GM19238 (cell line): ENCODE data around the gene RPL9.
"Not testable (repeated sequence)": the region's sequence is repeated elsewhere in the genome, so short reads cannot be mapped to it uniquely, and the experiment has no call there.

ENCODE experiments used
- DNase-seq: peaks from one replicate; pipeline ENCODE4 v3.0.0; 2011; ENCODE audit warnings: low spot score; ENCODE audit not compliant: insufficient read length

RPL9 gene

GRCh38 chr4:39458505-39459300 is at the start of gene RPL9, which contains the start of gene LIAS:
RPL9 (minus strand) TSS chr4:39458922; CDS start chr4:39458439, 483 bp downstream.
LIAS (plus strand) TSS chr4:39459056; CDS start chr4:39459118, 62 bp downstream.
- DNase-seq = peak; percentile 76

GRCh38 chr4:39505581-39505980 is 46.9 kb upstream of the RPL9 start:
- no peak for DNase-seq

- DNase-seq = no peak
Measured at GRCh38 chr4:39504538-39504937, 45.8 kb upstream of the RPL9 start.

GRCh38 chr4:39502664-39503035 is 43.9 kb upstream of the RPL9 start:
- DNase-seq = not testable (repeated sequence)

GRCh38 chr4:39502019-39502663 is 43.4 kb upstream of the RPL9 start:
- DNase-seq = no peak

- DNase-seq = no peak
Measured at GRCh38 chr4:39498727-39499020, 40.0 kb upstream of the RPL9 start.

GRCh38 chr4:39497909-39498726 is 39.4 kb upstream of the RPL9 start:
- no peak for DNase-seq

GRCh38 chr4:39495446-39496213 is 36.9 kb upstream of the RPL9 start:
- DNase-seq = no peak

- DNase-seq = no peak
Measured at GRCh38 chr4:39494354-39494753, 35.6 kb upstream of the RPL9 start.

- no peak for DNase-seq
Measured at GRCh38 chr4:39490322-39490721, 31.6 kb upstream of the RPL9 start.

GRCh38 chr4:39486221-39486804 is 27.6 kb upstream of the RPL9 start:
- DNase-seq = no peak

- no peak for DNase-seq
Measured at GRCh38 chr4:39484582-39485272, 26.0 kb upstream of the RPL9 start.

GRCh38 chr4:39480902-39481695 is 22.4 kb upstream of the RPL9 start:
- no peak for DNase-seq

GRCh38 chr4:39480251-39480650 is 21.5 kb upstream of the RPL9 start:
- DNase-seq = no peak

GRCh38 chr4:39476187-39476895 is 17.6 kb upstream of the RPL9 start:
- DNase-seq = no peak

GRCh38 chr4:39472396-39472795 is 13.7 kb upstream of the RPL9 start:
- no peak for DNase-seq

- DNase-seq = no peak
Measured at GRCh38 chr4:39470402-39470801, 11.7 kb upstream of the RPL9 start.

- no peak for DNase-seq
Measured at GRCh38 chr4:39469429-39470077, 10.8 kb upstream of the RPL9 start.
